NCI-H446 treated with DMSO at 0.1 percent for 48 hours (cell line): ENCODE measurements around the gene GRHL3.

Source experiments
- DNase-seq: peaks from one replicate; lab custom pipeline; 2025; lab: John Stamatoyannopoulos, UW

GRHL3 gene

DNA sequence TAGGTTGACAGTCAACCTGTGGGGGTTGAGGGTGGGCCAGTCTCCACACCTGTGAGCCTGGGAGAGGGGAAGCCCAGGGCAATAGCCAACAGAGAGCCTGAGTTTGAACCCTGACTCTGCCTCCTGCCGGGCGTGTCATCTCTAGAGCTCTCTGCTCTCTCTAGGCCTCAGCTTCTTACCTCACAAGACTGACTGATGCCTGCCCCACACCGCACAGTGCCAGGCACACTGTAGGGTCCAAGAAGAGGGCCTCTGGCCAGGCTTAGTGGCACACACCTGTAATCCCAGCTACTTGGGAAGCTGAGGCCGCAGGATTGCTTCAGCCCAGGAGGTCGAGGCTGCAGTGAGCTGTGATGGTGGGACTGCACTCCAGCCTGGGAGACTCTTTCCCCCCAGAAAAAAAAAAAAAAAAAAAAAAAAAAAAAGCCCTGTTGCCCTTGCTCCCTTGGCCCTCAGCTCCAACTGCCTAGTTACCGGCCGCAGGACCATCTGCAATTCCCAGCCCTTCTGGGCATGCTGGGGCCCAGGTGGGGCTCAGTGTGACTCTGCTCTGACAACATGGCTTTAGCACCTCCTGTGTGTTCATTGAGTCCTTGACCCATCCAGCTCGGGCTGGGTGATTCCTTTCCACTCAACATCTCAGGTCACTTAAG, 25.1 kb downstream of the GRHL3 start:
- no peak for DNase-seq

DNA sequence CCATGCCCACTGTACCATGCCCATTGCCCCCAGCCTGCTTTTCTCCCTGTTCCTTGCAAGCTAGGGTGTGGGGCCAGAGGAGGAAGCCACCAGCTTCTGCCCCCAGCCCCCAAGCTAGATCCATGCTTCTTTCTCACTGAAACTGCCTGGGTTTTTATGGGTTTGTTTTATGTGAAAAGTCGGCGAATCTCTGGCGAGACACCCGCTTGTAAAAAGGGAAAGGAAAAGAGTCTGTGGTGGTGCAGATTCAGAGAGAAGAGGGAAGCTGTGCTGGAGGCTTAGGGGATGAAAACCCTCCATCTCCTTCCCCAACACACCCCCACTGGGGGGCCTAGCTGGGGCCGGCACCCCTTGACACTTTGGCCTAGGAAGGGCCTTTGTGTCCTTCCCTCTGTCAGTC, 26.2 kb downstream of the GRHL3 start:
- DNase-seq, result no peak

DNA sequence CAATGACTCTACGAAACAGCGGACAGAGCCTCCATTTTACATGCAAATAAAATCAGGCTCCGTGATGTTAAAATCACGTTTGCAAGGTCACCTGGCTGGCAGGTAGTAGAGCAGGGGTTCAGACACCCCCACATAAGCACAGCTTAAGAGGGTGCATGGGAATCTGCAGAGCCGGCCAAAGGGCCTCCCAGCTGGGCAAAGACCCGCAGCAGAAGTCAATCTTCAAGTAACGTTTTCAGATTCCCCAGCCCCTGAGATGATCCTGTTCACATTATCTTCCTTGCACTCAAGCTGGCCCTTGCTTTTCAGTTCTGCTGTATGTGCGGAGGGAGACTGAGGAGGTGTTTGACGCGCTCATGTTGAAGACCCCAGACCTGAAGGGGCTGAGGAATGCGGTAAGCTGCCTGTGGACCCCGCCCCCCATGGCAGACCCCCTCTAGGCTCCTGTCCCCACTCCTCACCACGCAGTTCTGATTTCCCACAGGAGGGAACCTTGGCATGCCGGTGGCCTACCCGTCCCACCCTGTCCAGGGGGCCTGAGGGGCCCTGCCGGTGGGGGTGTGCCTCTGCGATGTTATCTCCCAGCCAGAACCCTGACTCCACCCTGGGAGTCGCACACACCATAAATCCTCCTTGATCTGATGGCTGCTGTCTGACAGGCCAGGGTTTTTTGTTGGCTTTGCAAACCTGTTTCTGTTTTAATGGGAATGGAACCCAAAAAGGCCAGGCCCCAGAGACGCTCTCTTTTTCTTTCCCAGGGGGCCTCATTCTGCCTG, 28.2 kb downstream of the GRHL3 start:
- no peak for DNase-seq

DNA sequence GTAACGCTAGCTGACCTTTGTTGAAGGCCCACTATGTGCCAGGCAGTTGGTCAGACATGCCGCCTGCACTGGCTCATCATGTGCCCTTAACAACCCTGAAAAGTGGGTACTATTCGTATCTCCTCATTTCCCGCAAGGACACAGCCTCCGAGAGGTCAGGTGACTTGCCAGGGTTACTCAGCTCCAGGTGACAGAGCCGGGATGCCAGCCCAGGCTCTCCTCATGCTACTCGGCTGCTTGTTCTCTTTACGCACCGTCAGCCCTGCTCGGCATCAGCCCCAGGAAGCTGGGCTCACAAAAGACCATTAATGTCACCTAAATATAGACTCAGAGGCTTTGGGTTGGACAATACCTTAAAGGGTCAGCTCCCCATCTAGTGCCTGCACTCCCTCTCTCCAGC, 29.0 kb downstream of the GRHL3 start:
- no peak for DNase-seq

DNA sequence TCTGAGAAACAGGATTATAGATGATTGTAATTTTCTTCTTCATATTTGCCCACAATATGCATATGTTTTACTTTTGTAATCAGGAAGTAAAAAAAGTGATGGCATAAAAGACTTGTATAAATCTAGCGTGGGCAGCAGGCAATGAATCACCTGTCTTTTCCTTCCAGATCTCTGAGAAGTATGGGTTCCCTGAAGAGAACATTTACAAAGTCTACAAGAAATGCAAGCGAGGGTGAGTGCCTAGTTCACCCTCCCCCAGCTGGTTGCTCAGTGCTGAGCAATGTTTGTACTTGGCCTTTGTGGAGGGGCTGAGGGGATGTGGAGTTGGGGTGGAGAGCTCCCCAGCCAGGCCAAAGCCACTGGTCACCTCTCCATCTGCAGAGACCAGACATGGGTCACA, 30.7 kb downstream of the GRHL3 start:
- no peak for DNase-seq

DNA sequence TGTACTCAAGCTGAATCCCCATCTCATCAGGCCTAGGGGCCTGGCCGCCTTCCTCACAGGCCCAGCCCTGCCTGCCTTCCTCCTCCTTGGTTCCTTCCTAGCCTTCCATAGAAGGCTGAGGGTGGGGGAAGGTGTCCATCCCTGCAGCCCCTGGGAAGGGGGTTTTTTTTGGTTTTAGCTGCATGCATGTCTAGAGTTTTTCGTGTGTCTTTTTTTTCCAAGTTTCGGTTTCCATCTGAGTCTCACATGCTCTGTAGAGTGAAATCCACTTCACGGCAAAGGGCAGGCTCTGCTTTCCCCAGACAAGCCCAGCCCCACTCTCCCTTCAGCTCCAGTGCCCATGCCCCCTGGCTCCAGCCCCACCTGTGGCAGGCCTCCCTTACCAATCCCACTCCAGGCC, 32.1 kb downstream of the GRHL3 start:
- no peak for DNase-seq

DNA sequence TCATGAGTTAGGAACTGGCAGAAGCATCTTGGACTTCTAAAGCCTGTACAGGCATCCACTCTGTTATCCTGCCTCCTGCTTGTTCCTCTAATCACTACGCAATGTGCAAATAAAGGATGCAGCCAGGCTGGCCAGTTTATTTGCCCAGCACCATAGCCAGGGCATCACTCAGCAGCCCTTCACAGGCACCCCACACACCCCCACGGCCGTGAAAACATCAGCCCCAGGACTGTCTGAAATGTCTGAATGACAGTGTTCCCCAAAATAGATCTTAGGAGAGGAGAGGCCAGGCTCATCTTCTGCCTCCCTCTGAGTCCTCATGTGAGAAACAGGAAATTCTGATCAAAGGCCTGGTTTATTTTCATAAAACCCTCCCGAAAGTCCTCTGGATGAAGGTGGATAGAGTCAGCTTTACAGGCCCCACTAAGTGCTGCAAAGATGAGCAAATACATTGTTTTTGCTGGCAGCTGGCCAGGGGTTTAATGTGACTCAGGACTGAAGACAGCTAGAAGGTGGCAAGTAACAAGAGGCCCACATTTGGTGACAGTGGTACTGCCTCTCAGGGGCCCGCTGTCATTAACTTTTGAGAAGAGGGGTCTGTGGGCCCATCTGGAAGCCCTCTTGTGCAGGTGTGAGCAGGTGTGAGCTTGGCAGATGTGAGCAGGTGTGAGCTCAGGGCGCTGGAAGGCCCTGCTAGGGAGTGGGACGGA, 32.9 kb downstream of the GRHL3 start:
- DNase-seq, result no peak

DNA sequence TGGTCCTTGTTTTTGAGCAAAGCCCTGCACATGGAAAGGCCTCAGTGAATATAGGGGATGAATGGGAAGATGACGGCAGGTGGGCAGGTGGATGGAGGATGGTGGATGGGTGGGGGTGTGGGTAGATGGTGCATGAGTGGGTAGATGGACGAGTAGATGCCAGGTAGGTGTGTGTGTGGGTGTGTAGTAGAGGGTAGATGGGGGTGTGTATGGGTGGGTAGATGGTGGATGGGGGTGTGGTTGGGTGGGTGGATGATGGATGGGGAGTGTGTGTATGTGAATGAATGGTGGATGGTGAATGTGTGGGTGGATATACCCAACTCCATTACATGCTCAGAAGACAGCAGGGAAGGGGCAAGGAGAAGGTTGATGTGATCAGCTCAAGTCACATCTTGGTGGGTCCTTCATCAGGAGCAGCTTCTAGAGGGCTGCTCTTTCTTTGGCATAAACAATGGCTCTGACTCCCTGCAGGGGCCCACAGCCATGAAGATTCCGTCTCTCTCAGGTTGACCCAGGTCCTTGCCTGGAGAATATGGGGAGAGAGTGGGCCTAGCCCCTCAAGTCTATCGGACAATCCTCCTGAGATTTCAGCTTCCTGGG, 34.2 kb downstream of the GRHL3 start:
- DNase-seq, result no peak

DNA sequence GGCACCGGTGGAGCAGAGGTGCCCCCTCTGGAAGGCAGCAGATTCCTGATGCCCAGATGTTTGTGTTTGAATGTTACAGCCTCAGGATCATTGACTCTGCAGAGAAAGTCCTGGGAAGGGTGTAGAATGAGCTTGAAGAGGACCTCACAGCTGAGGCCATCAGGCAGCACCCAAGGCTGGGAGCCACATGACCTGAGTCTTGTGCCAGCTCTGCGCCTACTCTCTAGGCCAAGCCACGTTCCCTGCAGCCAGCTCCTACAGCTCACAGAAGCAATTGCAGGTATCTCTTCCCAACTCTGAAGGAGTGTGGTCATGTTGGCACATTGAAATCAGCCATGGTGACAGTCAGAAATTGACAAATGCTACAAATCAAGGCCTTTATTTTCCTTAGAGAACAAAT, 36.3 kb downstream of the GRHL3 start:
- DNase-seq, result no peak

DNA sequence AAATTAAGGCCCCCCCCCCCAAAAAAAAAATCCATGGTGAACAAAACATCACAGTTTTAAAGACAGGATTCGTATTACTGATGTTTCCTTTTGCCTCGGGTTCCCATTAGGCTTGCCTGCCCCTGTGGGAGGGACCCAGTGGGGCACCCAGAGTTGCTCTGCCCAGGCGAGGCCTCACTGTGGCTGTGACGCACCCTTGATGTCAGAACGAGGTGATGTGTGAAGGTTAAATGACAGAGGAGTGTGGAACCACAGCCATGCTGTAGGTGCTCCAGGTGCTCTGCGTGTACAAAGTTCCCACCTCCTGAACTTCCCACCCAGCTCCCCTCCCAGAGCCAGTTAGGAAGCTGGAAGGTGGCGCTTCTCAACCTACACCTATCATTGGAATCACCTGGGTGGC, 37.9 kb downstream of the GRHL3 start:
- no peak for DNase-seq

DNA sequence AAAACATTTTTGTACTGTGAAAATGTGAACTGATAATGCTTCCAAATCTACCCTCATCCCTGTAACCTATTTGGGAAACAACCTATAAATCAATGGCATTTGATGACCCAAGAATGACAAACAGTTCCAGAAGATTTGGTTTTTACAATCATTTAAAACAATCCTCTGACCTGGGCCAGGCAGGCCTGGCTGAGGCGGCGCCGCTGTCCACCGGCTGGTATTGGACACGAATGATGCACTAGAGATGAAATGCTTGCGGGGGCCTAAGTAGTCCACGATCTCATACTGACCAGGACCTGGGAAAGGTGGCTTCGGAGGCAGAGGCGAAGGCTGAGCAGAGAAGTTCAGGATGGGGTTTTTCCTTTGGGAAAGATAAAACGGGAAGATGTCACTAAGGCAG, 41.5 kb downstream of the GRHL3 start:
- no peak for DNase-seq

DNA sequence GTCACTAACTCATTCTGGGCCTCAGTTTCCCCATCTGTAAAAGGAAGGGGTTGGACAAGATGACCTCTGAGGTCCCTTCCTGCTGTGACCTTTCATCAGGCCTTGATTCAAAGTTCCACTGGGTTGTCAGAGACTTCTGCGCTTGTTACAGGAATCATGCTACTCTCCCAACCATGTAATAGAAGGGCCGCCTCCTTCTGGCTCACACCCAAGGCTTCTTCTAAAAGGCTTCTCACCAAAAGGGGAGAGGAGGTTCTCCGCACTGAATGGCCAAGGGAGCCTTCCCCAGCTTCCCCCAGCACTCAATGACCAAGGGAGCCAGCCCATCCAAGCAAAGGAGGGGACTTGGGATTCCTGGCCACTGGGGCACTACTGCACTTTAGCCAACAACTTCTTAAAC, 42.7 kb downstream of the GRHL3 start:
- no peak for DNase-seq

DNA sequence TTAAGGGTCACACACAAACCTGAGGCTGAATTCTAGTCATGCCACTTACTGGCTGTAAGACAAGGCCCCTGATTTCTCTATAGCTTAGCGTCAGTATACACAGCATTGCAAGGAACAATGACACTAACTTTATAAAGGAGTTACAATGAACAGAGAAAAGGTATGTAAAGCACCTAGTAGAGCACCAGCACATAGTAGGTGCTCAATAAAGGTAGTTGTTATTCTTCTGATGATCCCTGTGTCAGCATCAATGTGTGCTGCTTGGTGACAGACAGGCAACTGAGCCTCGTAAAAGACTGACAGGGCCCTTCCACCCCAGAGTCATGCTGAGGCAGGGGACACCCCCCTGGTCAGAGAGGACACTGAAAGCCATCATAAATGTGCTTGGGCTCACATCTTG, 43.2 kb downstream of the GRHL3 start:
- no peak for DNase-seq

DNA sequence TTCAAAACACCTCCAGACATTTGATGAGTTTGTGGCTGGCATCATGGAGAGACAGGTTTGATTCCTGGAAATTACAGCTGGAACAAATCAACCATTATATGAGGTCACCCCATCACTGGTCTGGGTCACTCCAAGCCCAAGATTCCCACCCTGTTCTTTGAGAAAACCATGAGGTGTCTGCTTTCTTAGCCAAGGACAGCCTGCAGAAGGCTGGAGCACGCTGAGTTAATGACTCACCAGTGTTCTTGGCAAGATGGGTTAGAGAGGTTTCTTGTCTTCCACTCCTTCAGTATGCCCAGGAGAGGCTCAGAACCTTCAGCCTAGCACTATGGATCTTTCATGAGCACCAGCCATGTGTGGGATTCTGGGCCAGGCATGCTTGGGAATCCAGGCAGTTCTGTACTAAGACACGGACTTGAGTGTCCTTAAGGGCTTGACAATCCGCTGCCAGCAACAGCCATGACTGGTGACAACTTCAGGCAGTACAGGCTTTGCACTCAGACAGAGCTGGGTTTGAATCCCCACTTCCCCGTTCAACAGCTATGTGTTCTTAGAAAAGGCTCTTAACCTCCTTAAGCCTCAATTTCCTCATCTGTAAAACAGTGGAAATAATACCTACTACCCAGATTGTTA, 43.9 kb downstream of the GRHL3 start:
- no peak for DNase-seq

DNA sequence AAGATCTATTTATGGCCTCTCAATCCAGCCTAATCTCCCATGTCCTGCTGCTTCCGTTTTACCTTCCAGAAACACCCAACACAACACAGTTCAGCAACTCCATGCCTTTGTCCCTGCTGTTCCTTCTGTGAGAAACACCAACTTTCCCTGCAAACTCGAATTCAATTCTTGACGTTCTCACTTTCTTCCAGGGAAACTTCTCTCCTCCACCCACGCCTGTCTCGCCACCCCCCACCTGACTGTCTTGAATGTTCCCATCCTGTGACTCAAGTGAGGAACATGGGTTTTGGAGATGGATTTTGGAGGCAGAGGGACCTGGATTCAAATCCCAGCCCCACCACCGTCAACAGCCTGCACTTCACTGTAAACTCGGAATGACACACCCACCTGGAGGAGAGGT, 44.8 kb downstream of the GRHL3 start:
- no peak for DNase-seq

DNA sequence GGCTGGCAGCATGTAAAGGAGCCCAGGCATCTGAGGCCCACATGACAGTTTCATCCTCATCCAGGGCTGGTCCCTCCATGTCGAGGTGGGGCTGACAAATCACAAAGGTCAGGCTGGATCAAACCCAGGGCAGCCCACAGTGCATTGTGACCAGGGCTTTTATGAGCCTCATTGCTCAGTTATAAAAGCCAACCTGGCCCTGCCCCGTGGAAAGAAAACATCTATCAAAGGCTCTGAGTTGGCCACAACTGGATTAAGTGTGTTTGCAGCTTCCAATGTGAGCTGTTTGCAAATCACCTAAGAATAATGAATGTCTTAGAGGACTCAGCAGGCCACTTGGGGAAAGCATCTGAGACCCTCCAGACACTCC, 45.4 kb downstream of the GRHL3 start:
- DNase-seq, result no peak

DNA sequence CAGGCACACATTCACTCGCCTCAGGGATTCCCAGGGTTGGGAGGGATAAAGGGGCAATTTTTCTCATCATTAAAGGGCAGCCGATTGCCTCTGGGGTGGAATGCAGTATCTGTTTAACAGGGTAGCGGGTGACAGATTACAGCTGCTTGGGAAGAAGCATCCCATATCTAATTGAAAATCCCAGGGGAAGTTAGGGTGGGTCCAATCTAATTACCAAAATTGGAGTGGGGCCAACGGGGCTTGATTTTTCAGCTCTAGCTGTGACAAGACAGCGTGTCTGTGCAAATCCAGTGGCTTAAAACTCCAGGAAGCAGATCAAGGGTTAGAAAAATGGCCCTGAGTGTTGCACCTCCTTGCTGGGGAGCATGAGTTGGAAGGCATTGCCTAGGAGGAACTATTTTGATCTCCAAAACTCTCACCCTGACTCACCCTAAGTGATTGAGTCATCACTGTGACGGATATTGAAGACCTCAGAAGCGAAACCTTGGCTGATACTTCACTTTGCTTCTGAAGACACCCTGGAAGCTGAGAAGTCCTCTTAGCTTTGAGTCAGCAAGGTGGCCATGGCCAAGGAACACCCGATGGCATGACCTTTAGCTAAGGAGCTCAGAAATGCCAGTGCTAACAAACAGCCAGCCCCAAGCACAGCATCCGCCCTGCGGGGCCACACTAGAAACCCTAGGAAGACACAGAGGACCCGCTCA, 46.0 kb downstream of the GRHL3 start:
- no peak for DNase-seq

DNA sequence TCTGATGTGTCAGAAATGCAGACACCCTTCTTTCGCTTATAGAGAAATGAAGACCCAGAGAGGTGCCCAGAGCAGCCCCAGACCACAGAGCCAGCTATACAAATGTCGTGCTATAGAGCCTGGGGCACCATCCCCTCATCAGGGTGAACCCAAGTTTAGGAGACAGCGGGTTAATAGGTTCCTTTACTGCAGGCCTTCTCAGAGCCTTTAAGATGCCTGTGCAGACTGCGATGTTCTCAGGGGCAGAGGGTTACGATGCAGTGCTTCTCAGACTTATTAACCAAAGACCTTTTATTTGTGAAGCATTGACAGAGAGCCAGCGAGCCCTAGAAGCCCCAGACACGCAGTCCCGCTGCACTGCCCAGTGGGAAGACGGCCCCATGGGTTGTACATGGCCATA, 47.5 kb downstream of the GRHL3 start:
- DNase-seq, result no peak

DNA sequence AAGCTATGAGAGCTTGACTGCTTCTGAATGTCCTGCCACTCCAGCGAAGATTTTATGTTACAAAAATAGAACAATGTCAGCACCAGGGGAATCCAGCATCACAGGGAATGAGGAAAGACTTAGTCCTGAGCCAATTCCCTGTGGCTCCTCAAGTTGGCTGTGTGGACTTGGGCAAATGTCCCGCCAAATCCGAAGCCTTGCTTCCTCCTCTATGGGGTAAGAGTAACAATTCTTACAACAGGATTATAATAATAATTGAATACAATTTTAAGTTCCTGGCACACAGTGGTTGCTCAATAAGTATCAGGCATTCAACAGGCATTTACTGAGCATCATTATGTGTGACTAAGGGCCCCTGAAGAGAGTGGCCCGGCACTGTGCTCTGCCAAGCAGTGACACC, 50.0 kb downstream of the GRHL3 start:
- no peak for DNase-seq

DNA sequence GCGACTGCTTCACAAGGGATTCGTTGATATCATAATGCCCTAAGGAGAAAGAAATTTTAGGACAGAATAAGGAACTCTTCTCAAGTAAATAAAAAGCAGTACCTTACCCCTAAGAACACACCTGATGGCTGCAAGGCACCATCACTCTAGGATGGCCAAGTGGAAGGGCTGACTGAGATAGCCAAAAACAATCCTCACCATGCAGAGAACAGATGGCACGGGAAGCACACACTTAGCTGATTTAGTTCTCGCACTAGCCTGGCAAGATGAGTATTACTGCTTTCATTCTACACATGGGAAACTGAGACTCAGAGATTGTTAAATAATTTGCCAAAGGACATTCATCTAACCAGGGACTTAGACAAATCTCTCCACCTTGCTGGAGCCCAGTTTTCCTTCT, 50.6 kb downstream of the GRHL3 start:
- no peak for DNase-seq

DNA sequence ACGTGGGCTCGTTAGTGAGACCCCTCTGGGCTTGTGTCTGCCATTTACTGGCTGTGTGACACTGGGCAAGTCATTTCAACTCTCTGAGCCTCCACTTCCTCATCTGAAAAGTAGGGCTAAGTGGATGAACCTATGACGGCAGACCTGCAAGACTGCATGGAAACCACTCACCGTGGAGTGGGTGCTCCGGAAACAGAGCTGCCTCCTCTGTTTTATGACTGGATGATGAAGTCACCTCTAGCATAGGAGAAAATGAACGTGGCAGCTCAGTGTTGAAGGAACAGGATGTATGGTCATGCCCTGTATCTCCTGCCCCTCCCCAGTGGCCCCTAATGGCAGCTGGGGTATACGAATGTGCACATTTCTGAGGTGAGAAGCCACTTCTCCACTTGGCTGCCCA, 53.9 kb downstream of the GRHL3 start:
- no peak for DNase-seq

DNA sequence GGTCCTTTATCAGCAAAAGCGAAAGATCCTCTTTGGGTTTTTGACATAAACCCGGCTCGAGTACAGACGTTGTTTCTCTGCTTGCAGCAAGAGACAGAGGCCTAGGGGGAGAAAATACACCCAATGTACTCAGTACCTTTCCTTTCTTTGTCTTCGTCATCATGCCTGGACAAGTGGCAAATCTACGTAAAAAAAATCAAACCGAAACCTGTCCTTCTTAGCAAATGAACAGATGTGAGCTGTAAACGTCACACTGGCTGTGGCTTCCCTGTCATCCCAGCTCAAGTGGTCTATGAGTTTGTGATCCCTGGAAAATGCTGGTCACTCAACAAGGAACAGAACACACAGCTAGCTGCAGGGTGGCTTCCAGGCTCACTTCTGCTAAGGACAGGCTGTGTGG, 54.6 kb downstream of the GRHL3 start:
- DNase-seq, result no peak
